HG03354 (cell line): ENCODE measurements around the gene SMIM38.

Source experiments
- ATAC-seq: cut with Tn5 transposase; IDR thresholded peaks from one replicate; pipeline ENCODE4 v1.9.1; 2021; ENCODE audit warnings: mild to moderate bottlenecking; ENCODE audit not compliant: unreplicated experiment, poor library complexity, severe bottlenecking

Gene SMIM38

GRCh38 chr11:69198891-69199582, 43.3 kb downstream of the SMIM38 start:
- no peak for ATAC-seq

- ATAC-seq = no peak
Measured at GRCh38 chr11:69199583-69200315, 44.0 kb downstream of the SMIM38 start.

- ATAC-seq = no peak
Measured at GRCh38 chr11:69200331-69201065, 44.8 kb downstream of the SMIM38 start.

- no peak for ATAC-seq
Measured at GRCh38 chr11:69201066-69201365, 45.3 kb downstream of the SMIM38 start.

GRCh38 chr11:69201764-69202370, 46.1 kb downstream of the SMIM38 start:
- no peak for ATAC-seq

GRCh38 chr11:69202511-69203221, 46.9 kb downstream of the SMIM38 start:
- no peak for ATAC-seq

GRCh38 chr11:69203381-69203780, 47.6 kb downstream of the SMIM38 start:
- no peak for ATAC-seq

- ATAC-seq = no peak
Measured at GRCh38 chr11:69203901-69204245, 48.1 kb downstream of the SMIM38 start.

GRCh38 chr11:69204246-69204940, 48.7 kb downstream of the SMIM38 start:
- no peak for ATAC-seq

- ATAC-seq = no peak
Measured at GRCh38 chr11:69204941-69205742, 49.4 kb downstream of the SMIM38 start.
